ENCODE results near the gene NR2F1.
A peak's percentile ranks its signal among the peaks of the same experiment; 100 is the strongest.

Gene NR2F1

GRCh38 chr5:93604644-93605515 lies 21.9 kb downstream of the NR2F1 start:
- no peak for DNase-seq

DNA sequence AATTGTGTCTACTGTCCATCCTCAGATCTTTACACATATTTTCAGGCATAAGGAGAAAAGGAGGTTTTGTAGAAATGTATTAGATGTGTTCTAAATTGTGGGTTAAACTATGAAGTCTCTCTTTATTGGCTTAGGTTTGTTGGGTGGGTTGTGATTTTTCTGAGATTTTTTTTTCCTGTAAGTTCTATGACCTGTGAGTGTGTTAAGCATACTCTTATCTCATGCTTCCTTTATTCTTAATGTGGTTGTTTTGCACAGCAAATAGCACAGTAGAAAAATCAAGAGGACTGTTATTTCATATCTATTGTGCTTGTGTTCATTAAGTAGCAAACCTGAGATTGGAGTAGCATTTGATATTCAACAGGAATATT lies 23.3 kb downstream of the NR2F1 start:
- no peak for DNase-seq

GRCh38 chr5:93607367-93608258 lies 24.6 kb downstream of the NR2F1 start:
- peak in 1 of 5 donors; percentile 29 for DNase-seq

- DNase-seq: no peak
Measured at GRCh38 chr5:93608855-93609254, 25.8 kb downstream of the NR2F1 start.

GRCh38 chr5:93609762-93610161 lies 26.7 kb downstream of the NR2F1 start:
- DNase-seq: no peak

DNA sequence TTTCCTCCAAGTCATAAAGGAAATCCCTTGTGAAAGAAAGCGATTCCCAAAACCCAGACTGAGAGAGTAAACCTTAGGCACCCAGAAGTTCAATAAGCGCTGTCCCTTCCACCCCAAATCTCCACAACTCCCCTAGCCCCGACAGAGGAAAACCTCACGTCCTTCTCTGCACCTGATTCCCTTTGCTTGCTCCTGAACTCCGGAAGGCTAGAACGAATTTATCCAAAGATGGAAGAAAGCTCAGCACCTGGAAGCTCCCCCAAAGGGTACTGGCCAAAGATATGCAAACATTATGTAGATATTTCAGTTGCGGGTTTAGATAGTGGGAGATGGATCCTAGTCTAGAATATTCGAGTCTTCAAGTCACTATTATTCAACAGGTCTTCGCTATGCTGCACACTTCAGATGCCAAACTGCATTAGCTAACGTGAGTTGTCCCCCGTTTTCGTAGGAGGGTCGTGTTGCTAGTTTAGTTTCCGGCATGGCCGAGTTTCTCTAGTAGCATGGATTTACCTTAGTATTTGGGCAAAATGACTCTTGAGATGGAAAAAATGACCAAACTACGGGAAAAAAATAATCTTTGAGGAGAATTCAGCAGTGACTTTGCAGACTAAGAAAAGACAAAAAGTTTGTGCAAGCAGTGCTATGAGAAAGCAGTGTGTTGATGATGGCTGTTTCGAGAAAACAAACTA lies 27.7 kb downstream of the NR2F1 start:
- DNase-seq: no peak

DNA sequence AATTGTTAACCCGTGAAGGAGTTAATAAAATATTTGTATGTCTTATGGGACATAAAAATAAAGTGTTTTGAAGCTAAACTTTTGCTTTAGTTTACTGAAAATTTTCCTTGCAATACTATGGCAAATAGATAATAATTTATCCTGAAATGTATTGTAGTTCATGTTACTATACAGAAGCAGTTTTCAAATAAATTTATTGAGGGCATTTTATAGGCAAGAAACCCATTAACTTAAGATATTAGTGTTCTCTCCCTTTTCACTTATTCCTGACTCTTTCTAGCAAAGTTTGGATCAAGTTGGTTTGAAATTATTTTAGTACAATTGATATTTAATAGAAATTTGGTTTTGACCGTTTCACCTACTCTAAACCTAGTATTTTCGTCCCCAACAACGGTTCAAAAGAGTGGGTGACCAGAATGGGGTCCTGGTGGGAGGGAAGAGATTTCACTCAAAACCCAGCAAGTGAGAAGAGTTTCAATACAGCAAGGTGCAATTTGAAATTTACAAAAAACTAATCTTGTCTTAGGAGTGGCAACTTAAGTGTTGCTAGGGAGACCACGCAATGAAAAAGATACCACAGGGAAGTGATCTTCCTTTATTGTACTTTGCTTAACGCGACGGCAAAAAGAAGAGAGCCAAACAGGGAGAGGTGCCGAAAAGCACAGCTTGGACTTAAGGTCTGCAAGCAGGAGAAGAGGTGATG lies 28.4 kb downstream of the NR2F1 start:
- DNase-seq: no peak

- no peak for DNase-seq
Measured at GRCh38 chr5:93611976-93612854, 29.2 kb downstream of the NR2F1 start.

DNA sequence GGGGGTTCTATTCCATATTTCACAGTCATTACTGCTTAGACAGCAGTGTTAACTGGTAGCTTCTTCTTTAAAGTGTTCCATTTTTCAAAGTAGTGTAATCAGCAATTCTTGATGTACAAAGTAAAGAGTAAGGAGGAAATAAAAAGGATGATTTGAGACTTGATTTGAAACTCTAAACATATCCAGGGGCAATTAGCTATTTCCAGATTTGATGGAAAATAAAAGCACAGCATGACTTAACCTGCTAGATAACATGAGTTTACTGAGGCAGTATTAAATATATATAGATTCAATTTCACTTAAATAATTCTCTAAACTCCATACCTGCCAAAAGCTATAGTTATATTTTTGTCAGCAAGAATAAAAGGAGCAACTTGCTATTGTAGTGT lies 29.8 kb downstream of the NR2F1 start:
- no peak for DNase-seq

- DNase-seq: no peak
Measured at GRCh38 chr5:93616538-93617174, 33.6 kb downstream of the NR2F1 start.

DNA sequence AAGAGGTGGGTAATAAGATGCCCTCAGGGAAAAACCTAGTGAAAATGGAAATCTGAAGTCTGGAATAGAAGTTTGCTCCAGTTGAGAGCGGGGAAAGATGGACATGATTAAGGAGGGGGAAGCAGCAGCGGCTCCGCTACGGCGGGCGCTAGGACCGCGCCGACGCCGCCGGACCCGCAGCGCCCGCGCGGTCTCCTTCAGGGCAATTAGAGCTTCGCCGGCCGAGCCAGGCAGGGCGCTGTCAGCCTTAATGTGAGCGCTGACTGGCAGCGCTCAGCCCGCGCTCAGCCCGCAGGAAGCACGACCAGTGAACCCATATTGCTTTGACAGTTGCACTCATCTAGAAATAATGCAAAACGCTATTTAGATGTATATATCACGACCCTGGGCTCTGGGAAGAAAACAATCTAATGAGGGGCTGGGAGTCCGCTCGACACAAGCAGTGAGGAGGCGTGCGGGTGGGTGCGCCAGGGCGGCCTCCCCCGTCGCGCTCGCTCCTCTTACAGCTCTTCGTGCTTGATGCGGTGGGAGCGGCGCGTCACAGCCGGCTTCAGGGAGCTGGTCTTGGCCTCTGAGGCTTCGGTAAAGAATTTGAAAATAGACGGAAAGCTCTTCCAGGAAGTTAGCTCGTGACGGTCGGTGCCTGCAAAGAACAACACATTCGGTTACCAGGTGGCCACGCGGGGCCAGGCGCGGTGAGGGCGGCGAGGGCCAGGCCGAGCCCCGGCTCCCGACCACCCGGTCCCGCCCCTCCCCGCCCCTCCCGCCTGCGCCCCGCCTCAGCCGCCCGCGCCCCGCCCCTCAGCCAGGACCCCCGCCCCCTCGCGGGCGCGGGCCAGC lies 37.7 kb downstream of the NR2F1 start:
- peak in 4 of 5 donors; percentile 28 to 66 (median 33) for DNase-seq

GRCh38 chr5:93621327-93621798 lies 38.3 kb downstream of the NR2F1 start:
- no peak for DNase-seq

DNA sequence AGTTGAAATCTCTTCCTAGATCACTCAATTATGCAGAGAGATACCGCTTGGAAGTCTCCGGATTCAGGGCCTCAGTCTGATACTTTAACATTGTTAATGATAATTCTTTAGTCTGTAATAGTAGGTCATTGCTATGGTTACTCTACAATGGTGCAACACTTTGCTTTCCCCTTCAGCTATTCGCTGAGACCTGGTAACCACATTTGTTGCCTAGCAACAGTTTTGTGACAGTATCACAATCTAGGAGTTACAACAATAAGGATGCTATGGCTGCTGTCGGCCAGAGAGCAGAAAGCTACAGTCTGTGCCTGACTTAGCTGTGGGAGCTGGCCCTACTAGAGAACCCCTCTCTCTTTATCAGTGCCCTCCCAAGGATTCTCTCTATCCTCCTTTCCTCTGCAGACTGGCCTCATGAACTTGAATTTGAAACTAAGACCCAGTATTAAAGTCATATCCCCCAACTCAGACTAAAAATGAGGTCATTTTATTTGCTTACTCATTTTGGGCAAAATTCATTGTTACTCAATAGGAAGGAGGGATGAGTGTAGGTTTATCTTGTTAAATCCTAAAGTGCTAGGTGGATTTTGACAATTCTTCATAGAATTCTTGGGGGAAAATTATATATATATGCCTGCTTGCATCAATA lies 39.3 kb downstream of the NR2F1 start:
- peak in 4 of 5 donors; percentile 19 to 41 (median 30) for DNase-seq

DNA sequence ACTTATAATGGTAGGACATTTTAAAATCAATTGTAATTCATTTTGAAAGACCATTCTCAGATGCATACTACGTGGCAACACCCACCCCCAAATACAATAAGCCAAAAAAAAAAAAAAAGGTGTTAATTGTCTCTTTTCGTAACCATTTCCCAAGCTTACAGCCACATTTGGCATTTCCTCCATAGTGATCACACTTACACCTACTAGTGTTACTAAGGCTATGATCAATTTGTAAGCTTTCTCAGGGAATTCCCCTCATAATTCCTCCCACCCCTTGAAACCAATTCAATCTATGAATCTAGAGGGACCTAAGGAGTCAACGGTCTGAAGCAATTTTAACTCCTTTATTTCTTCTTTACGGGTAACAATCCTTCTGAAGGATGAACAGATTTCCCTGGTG lies 40.1 kb downstream of the NR2F1 start:
- DNase-seq: no peak

- no peak for DNase-seq
Measured at GRCh38 chr5:93626801-93627200, 43.8 kb downstream of the NR2F1 start.

DNA sequence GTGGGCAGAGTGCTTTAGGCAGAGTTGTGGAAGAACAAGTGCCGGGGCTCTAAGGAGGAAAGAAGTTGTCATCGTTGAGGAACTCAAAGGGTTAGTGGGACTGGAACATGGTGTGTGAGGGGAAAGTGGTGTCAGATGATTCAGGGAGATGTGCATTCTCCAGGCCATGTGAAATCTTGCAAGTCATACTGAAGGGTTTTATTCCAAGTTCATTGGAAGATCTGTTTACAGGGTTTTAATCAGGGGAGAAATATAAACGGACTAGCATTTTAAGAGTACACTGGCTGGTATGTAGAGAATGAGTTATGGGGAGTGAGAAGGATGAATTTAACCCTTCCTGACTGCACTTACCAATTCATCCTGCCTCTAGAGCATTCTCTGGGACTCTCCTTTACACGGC lies 49.3 kb downstream of the NR2F1 start:
- no peak for DNase-seq

DNA sequence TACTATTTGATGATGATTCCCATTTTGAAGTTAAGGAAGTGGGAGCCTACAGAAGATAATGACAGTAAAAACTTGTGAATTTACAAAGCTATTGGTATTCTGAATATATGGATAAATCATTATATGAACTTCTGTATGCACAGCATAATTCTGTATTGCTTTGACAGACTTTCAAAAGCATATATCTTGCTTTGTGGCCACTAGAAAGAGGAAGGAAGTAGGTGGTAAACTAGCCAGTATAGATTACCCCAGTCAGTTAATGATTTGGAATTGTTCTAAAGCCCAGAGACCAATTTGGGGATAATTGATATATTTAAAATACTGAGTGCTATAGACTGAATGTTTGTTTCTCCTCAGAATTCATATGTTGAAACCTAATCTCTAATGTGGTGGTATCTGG lies 53.0 kb downstream of the NR2F1 start:
- DNase-seq: no peak

DNA sequence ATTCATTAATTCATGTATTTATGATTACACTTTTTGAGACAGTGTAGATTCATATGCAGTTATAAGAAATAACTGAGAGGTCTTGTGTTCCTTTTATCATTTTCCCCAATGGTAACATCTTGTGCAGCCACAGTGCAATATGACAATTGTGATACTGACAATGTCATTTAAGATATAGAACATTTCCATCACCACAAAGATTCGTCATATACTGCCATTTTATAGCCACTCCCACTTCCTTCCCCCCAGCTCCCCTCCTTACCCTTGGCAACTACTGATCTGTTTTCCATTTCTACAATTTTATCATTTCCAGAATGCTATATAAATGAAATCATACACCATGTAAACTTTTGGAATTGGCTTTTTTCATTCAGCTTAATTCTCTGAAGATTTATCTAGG lies 53.8 kb downstream of the NR2F1 start:
- DNase-seq: no peak

GRCh38 chr5:93637697-93638096 lies 54.7 kb downstream of the NR2F1 start:
- DNase-seq: no peak
